OCI-LY7 (cell line): ENCODE measurements around the gene INHBB. TPM values are rescaled to one million over a fixed set of nuclear protein-coding genes. Genes with fewer than 3 reads are reported as not detected.

Experiments
- BruUV-seq: library from RNA; stranded (reverse); fragments of 400-500 nt; replicated peaks from 2 replicates; lab custom pipeline; 2021; lab: Mats Ljungman, UMichigan
- CTCF ChIA-PET: fragments of 300-600 bp; sonication (Branson Sonifier 250); formaldehyde crosslinking; loops from one replicate; lab custom pipeline; 2022; ENCODE audit warnings: antibody characterized with exemption; ENCODE audit not compliant: unreplicated experiment; lab: Charles Lee
- POLR2A ChIA-PET: fragments of 300-600 bp; sonication (Branson Sonifier 250); formaldehyde crosslinking; loops from one replicate; lab custom pipeline; 2022; ENCODE audit warnings: antibody characterized with exemption; lab: Charles Lee
- DNase-seq: peaks from one replicate; pipeline ENCODE4 v3.0.0-alpha.2; 2015; ENCODE audit warnings: low spot score
- H2AFZ ChIP-seq: fragments of 200-600 bp; sonication (generic), shearing (Covaris generic); 2 replicates; pipeline ENCODE4 v1.6.1; 2014; ENCODE audit warnings: mild to moderate bottlenecking, antibody characterized with exemption, low read length, moderate library complexity
- H3K27ac ChIP-seq: fragments of 200-600 bp; sonication (generic); 2 replicates; pipeline ENCODE4 v1.5.1; 2014; ENCODE audit warnings: mixed run types, low read depth, mild to moderate bottlenecking, moderate library complexity, low read length, inconsistent platforms; ENCODE audit not compliant: poor library complexity, severe bottlenecking
- H3K36me3 ChIP-seq: fragments of 200-600 bp; sonication (generic); 2 replicates; pipeline ENCODE4 v1.6.1; 2014; ENCODE audit warnings: mild to moderate bottlenecking, antibody characterized with exemption, low read length, moderate library complexity, mixed read lengths; ENCODE audit not compliant: insufficient read depth
- H3K4me1 ChIP-seq: fragments of 200-600 bp; sonication (generic); 2 replicates; pipeline ENCODE4 v1.5.1; 2014; ENCODE audit warnings: mild to moderate bottlenecking, low read length; ENCODE audit not compliant: insufficient read depth, poor library complexity, severe bottlenecking
- H3K4me2 ChIP-seq: fragments of 200-600 bp; sonication (generic); 2 replicates; pipeline ENCODE4 v1.6.1; 2014; ENCODE audit warnings: mild to moderate bottlenecking, low read length
- H3K4me3 ChIP-seq: fragments of 200-600 bp; sonication (generic); 2 replicates; pipeline ENCODE4 v1.5.1; 2014; ENCODE audit warnings: mild to moderate bottlenecking, low read depth, low read length; ENCODE audit not compliant: poor library complexity, severe bottlenecking
- H3K79me2 ChIP-seq: fragments of 200-600 bp; sonication (generic); 2 replicates; pipeline ENCODE4 v1.6.1; 2016; ENCODE audit warnings: low read depth, mild to moderate bottlenecking, low read length, moderate library complexity, mixed read lengths; ENCODE audit not compliant: insufficient read depth
- H3K9me2 ChIP-seq: fragments of 200-600 bp; sonication (generic); 2 replicates; pipeline ENCODE4 v1.6.1; 2016; ENCODE audit warnings: mild to moderate bottlenecking, low read length, mixed read lengths; ENCODE audit not compliant: insufficient read depth
- H3K9me3 ChIP-seq: fragments of 200-600 bp; sonication (generic); 2 replicates; pipeline ENCODE4 v1.6.1; 2014; ENCODE audit warnings: mild to moderate bottlenecking, mixed run types, low read length, mixed read lengths
- H4K20me1 ChIP-seq: fragments of 200-600 bp; sonication (generic); 2 replicates; pipeline ENCODE4 v1.6.1; 2014; ENCODE audit warnings: mild to moderate bottlenecking, antibody characterized with exemption, low read length, moderate library complexity, mixed read lengths; ENCODE audit not compliant: insufficient read depth
- CTCF ChIP-seq: fragments of 200-600 bp; sonication (generic); conservative IDR thresholded peaks from 2 replicates; pipeline ENCODE4 v1.5.1; 2014; ENCODE audit warnings: mild to moderate bottlenecking, antibody characterized with exemption, low read length, moderate library complexity, mixed read lengths
- EZH2phosphoT487 ChIP-seq: fragments of 200-600 bp; sonication (generic); IDR thresholded peaks from 2 replicates; pipeline ENCODE4 v1.6.1; 2018; ENCODE audit warnings: low read depth, borderline replicate concordance, mild to moderate bottlenecking, mixed run types, antibody characterized with exemption, low read length, moderate library complexity, mixed read lengths
- intact Hi-C: fragments of 100-400 bp; cut with micrococcal nuclease; formaldehyde crosslinking; loops from one replicate; pipeline ENCODE4 v1.10.0; 2022; ENCODE audit not compliant: unreplicated experiment
- total RNA-seq, 2 experiments: library from RNA; depleted of rRNA in 1 of 2; stranded (reverse); fragments of >200 nt in 1 of 2; shearing (Covaris generic) in 1 of 2; gene quantifications; 2 replicates each; pipeline ENCODE4 v1.2.3, GENCODE V29; 2014 to 2022

INHBB gene
- total RNA-seq, 2 experiments from 2014 or later = not detected

- H3K9me3 ChIP-seq = no peaks in the 10 kb centered on the region
- CTCF ChIA-PET = no interaction called here
- POLR2A ChIA-PET = no interaction called here
- intact Hi-C loops = no loop called here
- H3K4me3 ChIP-seq = no peak overlapping the region
- no peaks in the 10 kb centered on the region for H3K9me2 ChIP-seq
- no peak overlapping the region for H2AFZ ChIP-seq
- no TSS peak for BruUV-seq
- H3K79me2 ChIP-seq = no peaks in the 10 kb centered on the region
- H4K20me1 ChIP-seq = no peaks in the 10 kb centered on the region
- H3K4me1 ChIP-seq = no peaks in the 10 kb centered on the region
- TF ChIP-seq EZH2phosphoT487 = no peak
- TF ChIP-seq CTCF = no peak
- no peaks in the 10 kb centered on the region for H3K36me3 ChIP-seq
- H3K27ac ChIP-seq = no peak overlapping the region
- DNase-seq = no peak
- no peak overlapping the region for H3K4me2 ChIP-seq
These were observed 22.1 kb downstream of the INHBB start for GRCh38 chr2:120368086-120368485.

DNA sequence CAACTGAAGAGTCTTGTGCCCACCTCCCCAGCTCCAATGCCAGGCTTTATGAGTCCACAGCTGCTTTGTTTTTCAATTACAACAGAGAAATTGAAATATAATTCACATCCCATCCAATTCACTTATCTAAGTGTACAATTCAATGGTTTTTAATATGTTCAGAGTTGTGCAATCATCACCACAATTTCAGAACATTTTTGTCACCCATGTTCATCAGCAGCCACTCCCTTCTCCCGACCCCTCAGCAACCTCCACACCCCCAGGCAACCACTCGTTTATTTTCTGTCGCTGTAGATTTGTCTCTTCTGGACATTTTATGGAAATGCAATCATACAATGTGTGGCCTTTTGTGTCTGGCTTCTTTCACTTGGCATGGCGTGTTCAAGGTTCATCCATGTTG lies 23.3 kb downstream of the INHBB start:
- Histone ChIP-seq H3K4me3 (no peak overlapping the region), H3K79me2 (no peaks in the 10 kb centered on the region), H3K4me2 (no peak overlapping the region), H3K27ac (no peak overlapping the region), H3K9me2 (no peaks in the 10 kb centered on the region), H3K4me1 (no peaks in the 10 kb centered on the region), H3K9me3 (no peaks in the 10 kb centered on the region), H2AFZ (no peak overlapping the region), H3K36me3 (no peaks in the 10 kb centered on the region), H4K20me1 (no peaks in the 10 kb centered on the region)
- intact Hi-C loops = no loop called here
- TF ChIP-seq EZH2phosphoT487 (no peak), CTCF (no peak)
- CTCF ChIA-PET = no interaction called here
- DNase-seq = no peak
- no TSS peak for BruUV-seq
- POLR2A ChIA-PET = no interaction called here

- BruUV-seq = no TSS peak
- H3K4me3 ChIP-seq = no peak overlapping the region
- H3K9me3 ChIP-seq = no peaks in the 10 kb centered on the region
- CTCF ChIA-PET = no interaction called here
- H3K4me1 ChIP-seq = no peaks in the 10 kb centered on the region
- no peak overlapping the region for H2AFZ ChIP-seq
- POLR2A ChIA-PET = no interaction called here
- H3K27ac ChIP-seq = no peak overlapping the region
- H3K9me2 ChIP-seq = no peaks in the 10 kb centered on the region
- intact Hi-C loops = no loop called here
- no peak for DNase-seq
- no peaks in the 10 kb centered on the region for H4K20me1 ChIP-seq
- no peaks in the 10 kb centered on the region for H3K79me2 ChIP-seq
- H3K36me3 ChIP-seq = no peaks in the 10 kb centered on the region
- no peak overlapping the region for H3K4me2 ChIP-seq
- TF ChIP-seq CTCF (no peak), EZH2phosphoT487 (no peak)
These were observed 26.2 kb downstream of the INHBB start for GRCh38 chr2:120371969-120372625.
